ENCODE data around the gene PLEKHA3.
"Not testable (repeated sequence)": the region's sequence is repeated elsewhere in the genome, so short reads cannot be mapped to it uniquely, and the experiment has no call there.

Gene PLEKHA3

DNA sequence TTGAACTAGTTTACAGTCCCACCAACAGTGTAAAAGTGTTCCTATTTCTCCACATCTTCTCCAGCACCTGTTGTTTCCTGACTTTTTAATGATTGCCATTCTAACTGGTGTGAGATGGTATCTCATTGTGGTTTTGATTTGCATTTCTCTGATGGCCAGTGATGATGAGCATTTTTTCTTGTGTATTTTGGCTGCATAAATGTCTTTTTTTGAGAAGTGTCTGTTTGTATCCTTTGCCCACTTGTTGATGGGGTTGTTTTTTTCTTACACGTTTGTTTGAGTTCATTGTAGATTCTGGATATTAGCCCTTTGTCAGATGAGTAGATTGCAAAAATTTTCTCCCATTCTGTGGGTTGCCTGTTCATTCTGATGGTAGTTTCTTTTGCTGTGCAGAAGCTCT lies 45.2 kb downstream of the PLEKHA3 start:
- not testable (repeated sequence) for DNase-seq

DNA sequence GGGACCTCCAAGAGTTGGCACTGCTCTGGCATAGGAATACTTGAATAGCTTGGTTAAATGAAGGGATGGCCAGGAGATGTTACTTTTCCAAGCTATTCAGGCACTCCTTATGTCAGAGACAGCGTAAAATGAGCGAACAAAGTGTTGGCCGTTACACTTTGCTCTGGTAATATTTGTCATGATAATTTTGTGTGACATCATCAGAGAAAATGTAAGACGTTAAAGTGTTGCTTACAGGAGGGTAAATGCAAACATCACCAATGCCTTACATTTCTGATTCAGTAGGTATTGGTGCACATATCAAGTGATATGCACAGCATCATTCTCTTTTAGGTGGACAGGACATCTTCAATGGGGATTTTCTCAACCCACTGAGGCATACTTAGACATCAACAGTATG lies 46.0 kb downstream of the PLEKHA3 start:
- no peak for DNase-seq

- DNase-seq, result no peak
Measured at GRCh38 chr2:178527592-178527991, 47.3 kb downstream of the PLEKHA3 start.

DNA sequence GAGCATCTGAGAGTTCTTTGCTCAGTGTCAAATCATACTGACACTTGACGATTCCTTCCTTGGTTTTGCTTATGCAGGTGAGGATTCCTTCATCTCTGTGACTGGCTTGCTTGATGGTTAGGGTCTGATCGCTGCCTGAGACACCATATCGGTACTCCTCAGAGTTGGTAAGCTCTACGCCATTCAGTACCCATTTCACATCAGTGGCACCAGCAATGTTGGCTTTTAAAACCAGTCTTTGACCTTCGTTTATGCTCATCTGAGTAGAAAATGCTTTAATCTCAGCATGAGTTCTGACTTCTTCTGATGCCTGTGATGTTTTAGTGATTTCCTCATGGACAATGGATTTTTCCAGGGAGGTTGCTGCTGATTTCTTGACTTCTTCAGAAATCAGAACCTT lies 48.4 kb downstream of the PLEKHA3 start:
- no peak for DNase-seq

GRCh38 chr2:178529194-178529593 lies 48.9 kb downstream of the PLEKHA3 start:
- no peak for DNase-seq

DNA sequence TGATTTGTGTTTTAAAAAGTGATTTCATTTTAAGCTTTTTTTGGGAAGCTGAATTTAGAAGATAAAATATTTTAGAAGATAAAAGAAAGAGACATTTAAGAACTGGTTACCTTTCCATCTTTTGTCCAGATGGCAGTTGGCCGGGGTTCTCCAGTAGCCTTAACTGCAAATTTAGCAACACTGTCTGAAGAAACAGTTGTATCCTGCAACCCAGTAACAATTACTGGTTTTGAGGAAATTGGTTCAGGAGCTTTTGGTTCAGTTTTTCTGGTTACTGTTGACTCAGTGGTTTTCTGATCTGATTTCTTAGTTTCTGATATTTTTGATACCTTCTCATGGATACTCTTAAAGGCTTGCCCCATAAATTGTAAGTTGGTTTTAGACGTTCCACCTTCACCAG lies 49.9 kb downstream of the PLEKHA3 start:
- no peak for DNase-seq

- peak; percentile 59 to 69 for DNase-seq
Measured at GRCh38 chr2:178530625-178531142, 50.4 kb downstream of the PLEKHA3 start.

GRCh38 chr2:178531168-178531567 lies 50.9 kb downstream of the PLEKHA3 start:
- DNase-seq, result no peak

DNA sequence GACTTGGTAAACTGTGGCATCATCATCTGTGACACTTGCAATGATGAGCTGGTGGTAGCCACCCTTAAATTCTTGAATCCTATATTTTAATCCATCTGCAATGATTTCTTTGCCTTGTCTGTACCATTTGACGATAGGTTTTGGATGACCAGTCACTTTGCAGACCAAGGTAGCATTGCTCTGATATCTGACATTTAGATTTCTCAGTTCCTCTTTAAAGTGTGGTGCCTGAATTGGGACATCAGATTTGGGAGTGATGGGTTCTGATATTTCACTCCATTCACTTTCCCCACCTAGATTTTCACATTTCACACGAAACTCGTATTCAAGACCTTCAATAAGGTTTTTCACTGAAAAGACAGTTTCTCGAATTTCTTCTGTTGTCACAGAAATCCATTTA lies 55.8 kb downstream of the PLEKHA3 start:
- no peak for DNase-seq

- no peak for DNase-seq
Measured at GRCh38 chr2:178542161-178542560, 61.9 kb downstream of the PLEKHA3 start.

DNA sequence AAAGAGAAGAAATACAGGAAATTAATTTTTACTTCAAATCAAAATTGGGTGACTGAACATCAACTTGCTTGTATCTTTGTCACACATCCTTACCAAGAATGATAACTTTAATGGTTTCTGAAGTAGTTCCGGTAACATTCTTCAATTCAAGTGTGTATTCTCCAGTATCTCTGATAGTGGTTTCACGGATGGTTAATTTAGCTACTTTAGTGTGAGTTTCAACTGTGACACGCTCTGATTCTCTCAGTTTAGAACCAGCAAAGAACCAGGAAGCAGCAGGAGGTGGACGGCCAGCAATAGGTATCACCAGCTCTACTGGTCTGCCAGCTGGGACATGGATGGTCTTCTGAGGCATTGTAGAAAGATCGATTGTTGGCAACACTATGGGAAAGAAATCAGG lies 62.3 kb downstream of the PLEKHA3 start:
- no peak for DNase-seq

- no peak for DNase-seq
Measured at GRCh38 chr2:178550352-178550751, 70.1 kb downstream of the PLEKHA3 start.

DNA sequence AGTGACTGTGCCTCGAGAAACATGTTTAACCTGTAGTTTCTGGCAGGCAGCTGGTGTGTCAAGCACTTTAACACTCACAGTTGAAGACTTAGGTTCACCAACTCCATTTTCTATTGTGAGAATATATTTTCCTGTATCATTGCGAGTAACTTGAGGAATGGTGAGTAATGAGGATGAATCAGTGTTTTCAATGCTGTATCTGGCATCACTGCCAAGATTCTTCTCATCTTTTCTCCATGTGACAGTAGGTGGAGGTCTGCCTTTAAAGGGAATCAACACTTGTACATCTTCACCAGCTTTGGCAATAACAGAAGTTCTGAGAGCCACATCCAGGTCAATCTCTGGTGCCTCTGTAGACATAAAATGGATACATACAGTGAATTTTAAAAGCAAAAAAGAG lies 72.8 kb downstream of the PLEKHA3 start:
- no peak for DNase-seq
